GM19351 (cell line): ENCODE measurements around the gene MLXIPL.
"Not testable (repeated sequence)": the region's sequence is repeated elsewhere in the genome, so short reads cannot be mapped to it uniquely, and the experiment has no call there.

Experiments used
- ATAC-seq: cut with Tn5 transposase; IDR thresholded peaks from one replicate; pipeline ENCODE4 v1.9.1; 2021; ENCODE audit warnings: mild to moderate bottlenecking, moderate library complexity; ENCODE audit not compliant: unreplicated experiment

MLXIPL gene

GRCh38 chr7:73585196-73585595 lies 39.1 kb downstream of the MLXIPL start:
- ATAC-seq: no peak

GRCh38 chr7:73582664-73583202 lies 41.6 kb downstream of the MLXIPL start:
- ATAC-seq: no peak

GRCh38 chr7:73581006-73581405 lies 43.3 kb downstream of the MLXIPL start:
- ATAC-seq: not testable (repeated sequence)

GRCh38 chr7:73578342-73579128 lies 45.8 kb downstream of the MLXIPL start, which contains the start of gene TBL2:
Gene TBL2 (minus strand): TSS chr7:73578579. CDS start chr7:73578549, 30 bp downstream.
- ATAC-seq: peak; percentile 88

GRCh38 chr7:73577627-73578341 lies 46.5 kb downstream of the MLXIPL start:
- peak; percentile 20 for ATAC-seq

GRCh38 chr7:73573791-73574190 lies 50.5 kb downstream of the MLXIPL start:
- ATAC-seq: no peak

- ATAC-seq: no peak
These were observed 51.0 kb downstream of the MLXIPL start for GRCh38 chr7:73573276-73573675.

- ATAC-seq: no peak
These were observed 51.5 kb downstream of the MLXIPL start for GRCh38 chr7:73572767-73573186.

GRCh38 chr7:73570977-73571376 lies 53.3 kb downstream of the MLXIPL start:
- no peak for ATAC-seq

- no peak for ATAC-seq
These were observed 53.8 kb downstream of the MLXIPL start for GRCh38 chr7:73570521-73570920.

GRCh38 chr7:73569042-73569608 lies 55.2 kb downstream of the MLXIPL start:
- no peak for ATAC-seq

- ATAC-seq: no peak
These were observed 56.3 kb downstream of the MLXIPL start for GRCh38 chr7:73567846-73568685.

- ATAC-seq: no peak
These were observed 57.2 kb downstream of the MLXIPL start for GRCh38 chr7:73567140-73567539.

- ATAC-seq: not testable (repeated sequence)
These were observed 57.9 kb downstream of the MLXIPL start for GRCh38 chr7:73566431-73566830.

- no peak for ATAC-seq
These were observed 58.5 kb downstream of the MLXIPL start for GRCh38 chr7:73565675-73566340.

- peak; percentile 33 for ATAC-seq
These were observed 64.0 kb downstream of the MLXIPL start for GRCh38 chr7:73560109-73560835.

GRCh38 chr7:73557397-73558257 lies 66.7 kb downstream of the MLXIPL start, which contains the start of gene BCL7B:
Gene BCL7B (minus strand): TSS chr7:73557690. CDS start chr7:73557578, 112 bp downstream.
- peak; percentile 41 for ATAC-seq

GRCh38 chr7:73557108-73557396 lies 67.3 kb downstream of the MLXIPL start:
- ATAC-seq: peak; percentile 86
